ENCODE data around the gene MRPS7. TPM values are rescaled to one million over a fixed set of nuclear protein-coding genes. Genes with fewer than 3 reads are reported as not detected.

Gene MRPS7
- total and polyA plus RNA-seq, 10 of the 15 experiments (the other 5 are each of a cell fraction or from before 2014, with no cell fraction given), result 88.4 to 217 (median 109) TPM

DNA sequence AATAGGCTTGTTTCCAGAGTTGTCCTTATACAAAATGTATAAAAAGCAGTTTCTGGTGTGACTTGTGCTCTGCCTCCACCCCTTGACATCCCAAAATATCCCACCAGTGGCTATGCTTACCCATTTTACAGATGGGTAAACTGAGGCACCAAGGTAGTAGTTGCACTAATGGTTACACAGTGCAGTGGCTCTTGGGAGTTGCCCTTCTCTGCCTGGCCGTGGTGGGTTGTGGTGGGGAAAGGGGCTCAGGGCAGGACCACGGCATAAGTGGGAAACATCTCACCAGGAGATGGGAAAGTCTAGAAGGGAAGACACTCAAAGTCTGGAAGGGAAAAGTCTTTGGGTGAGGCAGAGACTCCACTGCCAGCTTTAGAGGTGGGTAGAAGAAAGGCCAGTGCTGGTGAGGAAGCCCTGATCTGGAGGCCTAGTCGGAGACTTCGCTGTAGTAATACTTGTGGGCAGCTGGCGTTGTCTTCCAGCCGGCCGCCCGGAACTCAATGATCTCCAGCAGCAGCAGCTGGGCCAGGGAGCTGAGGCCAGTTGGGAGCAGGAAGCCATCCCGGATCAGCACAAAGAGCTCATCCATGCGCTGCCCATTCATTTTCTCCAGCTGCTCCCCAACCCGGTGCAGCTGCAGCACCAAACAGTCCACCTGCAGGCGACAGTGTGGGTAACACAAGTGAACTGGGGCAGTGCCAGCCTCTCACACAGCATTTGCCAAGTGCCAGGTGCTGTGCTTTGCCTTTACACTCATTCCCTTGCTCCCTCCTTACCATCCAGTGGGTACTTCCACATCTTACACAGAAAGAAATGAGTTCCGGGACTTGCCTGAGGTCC, 4.9 kb downstream of the MRPS7 start:
- POLR2A ChIA-PET, result no interaction called here
- H3K36me3 ChIP-seq (ENCODE audit: control insufficient read depth in 2 of 2, insufficient read depth in 2 of 2, low read length in 1 of 2), result peaks cover 12 to 14% of the 10 kb centered on the region in 2 experiments
- no peak for FAIRE-seq

GRCh38 chr17:75267153-75267410, 5.4 kb downstream of the MRPS7 start:
- Histone ChIP-seq H2AFZ (ENCODE audit: control insufficient read depth, low read depth, low read length) (no peak overlapping the region), H3K27ac (ENCODE audit: control insufficient read depth, insufficient read depth) (no peak overlapping the region), H4K20me1 (ENCODE audit: control insufficient read depth, insufficient read depth) (no peaks in the 10 kb centered on the region), H3K4me3 (no peak overlapping the region), H3K9me3 (replicated peaks; ENCODE audit: control insufficient read depth, insufficient read depth, low read length) (no peaks in the 10 kb centered on the region), H3K4me1 (ENCODE audit: control insufficient read depth, insufficient read depth, low read length) (peaks cover 11% of the 10 kb centered on the region), H3K79me2 (ENCODE audit: control insufficient read depth, insufficient read depth, low read length) (peaks cover 39% of the 10 kb centered on the region), H3K36me3 (ENCODE audit: control insufficient read depth in 2 of 2, insufficient read depth in 2 of 2, low read length in 1 of 2) (peaks cover 12 to 14% of the 10 kb centered on the region in 2 experiments), H3K4me2 (ENCODE audit: control insufficient read depth, insufficient read depth) (no peak overlapping the region), H3K27me3 (replicated peaks in 1 of 2; ENCODE audit: control insufficient read depth in 2 of 2, insufficient read depth in 2 of 2, low read length in 1 of 2) (no peaks in the 10 kb centered on the region), H3K9ac (ENCODE audit: control insufficient read depth, insufficient read depth, low read length) (no peak overlapping the region)
- ChIA-PET SMC1A (ENCODE audit: uncharacterized antibody, unreplicated experiment) (interaction anchor here (1.0 kb wide), 1 partner anchor 145 kb away, joined by 3 read pairs; no protein-coding TSS in a partner anchor), RAD21 (ENCODE audit: unreplicated experiment) (interaction anchor here (0.6 kb wide), 1 partner anchor 616 kb away, joined by 3 read pairs; no protein-coding TSS in a partner anchor), CTCF (interaction anchor here (2.4 kb wide), 1 partner anchor 305 kb away, joined by 7 read pairs; no protein-coding TSS in a partner anchor), POLR2A (no interaction called here)
- 0 out of 2 replicates have a peak, but pooled peaks have one; percentile 24 for TF ChIP-seq SMAD5 (IDR thresholded peaks at IDR 0.05; ENCODE audit: low read depth)
- TF ChIP-seq PAX5 (IDR thresholded peaks at IDR 0.05; ENCODE audit: borderline replicate concordance, low read depth, low read length), result no peak
- 0 out of 2 replicates have a peak, but pooled peaks have one; percentile 18 for TF ChIP-seq MTA3 (IDR thresholded peaks at IDR 0.05; ENCODE audit: borderline replicate concordance, low read length)
- TF ChIP-seq CBFB (IDR thresholded peaks at IDR 0.05; ENCODE audit: low read depth), result no peak
- no peak for TF ChIP-seq TARDBP (IDR thresholded peaks at IDR 0.05; ENCODE audit: borderline replicate concordance)
- FAIRE-seq (no peak), ATAC-seq (no peak), DNase-seq (ENCODE audit: low read depth, low spot score) (no peak)
- BruUV-seq (replicated peaks), result no TSS peak
- WGBS (ENCODE audit: insufficient coverage, insufficient replicate concordance, low lambda C conversion rate, missing lambda C conversion rate), result 3% methylated on average over 2 of the region's 2 CpGs
- intact Hi-C loops (cut with micrococcal nuclease; ENCODE audit: unreplicated experiment), result loop anchor here (10.0 kb wide), 1 partner anchor 248 kb away; the partner anchor contains the start of genes CASKIN2 and TSEN54
- in situ Hi-C loops (cut with MboI), result no loop called here

More for the DNA sequence above, 4.9 kb downstream of the MRPS7 start:
- Histone ChIP-seq H3K27me3 (replicated peaks in 1 of 2; ENCODE audit: control insufficient read depth in 2 of 2, insufficient read depth in 2 of 2, low read length in 1 of 2) (no peaks in the 10 kb centered on the region), H3K79me2 (ENCODE audit: control insufficient read depth, insufficient read depth, low read length) (peaks cover 39% of the 10 kb centered on the region), H2AFZ (ENCODE audit: control insufficient read depth, low read depth, low read length) (no peak overlapping the region), H4K20me1 (ENCODE audit: control insufficient read depth, insufficient read depth) (no peaks in the 10 kb centered on the region), H3K9me3 (replicated peaks; ENCODE audit: control insufficient read depth, insufficient read depth, low read length) (no peaks in the 10 kb centered on the region), H3K4me2 (ENCODE audit: control insufficient read depth, insufficient read depth) (no peak overlapping the region), H3K9ac (ENCODE audit: control insufficient read depth, insufficient read depth, low read length) (no peak overlapping the region), H3K27ac (ENCODE audit: control insufficient read depth, insufficient read depth) (no peak overlapping the region), H3K4me1 (ENCODE audit: control insufficient read depth, insufficient read depth, low read length) (peaks cover 10% of the 10 kb centered on the region), H3K4me3 (no peak overlapping the region)
- in situ Hi-C loops (cut with MboI), result no loop called here
- BruUV-seq (replicated peaks), result no TSS peak
- intact Hi-C loops (cut with micrococcal nuclease; ENCODE audit: unreplicated experiment), result loop anchor here (10.0 kb wide), 1 partner anchor 248 kb away; the partner anchor contains the start of genes CASKIN2 and TSEN54
- SMC1A ChIA-PET (ENCODE audit: uncharacterized antibody, unreplicated experiment), result no interaction called here
- CTCF ChIA-PET, result interaction anchor here (2.4 kb wide), 1 partner anchor 305 kb away, joined by 7 read pairs; no protein-coding TSS in a partner anchor
- no peak for DNase-seq (ENCODE audit: low read depth, low spot score)
- RAD21 ChIA-PET (ENCODE audit: unreplicated experiment), result no interaction called here
- WGBS (ENCODE audit: insufficient coverage, insufficient replicate concordance, low lambda C conversion rate, missing lambda C conversion rate), result 84% methylated on average over 13 of the region's 13 CpGs
- TF ChIP-seq POLR2A (IDR thresholded peaks at IDR 0.05; ENCODE audit: low read depth, low read length) (peak; percentile 10; the same call in 1 of the 2 replicates), POLR2AphosphoS5 (IDR thresholded peaks at IDR 0.05; ENCODE audit: low read length) (peak; percentile 25; the same call in 1 of the 2 replicates), TCF7 (IDR thresholded peaks at IDR 0.05; ENCODE audit: borderline replicate concordance) (no peak)
- ATAC-seq, result no peak
